OCI-LY7 (cell line): ENCODE data around the gene SH3PXD2A. TPM values are rescaled to one million over a fixed set of nuclear protein-coding genes. Genes with fewer than 3 reads are reported as not detected.

ENCODE experiments used
- BruUV-seq: library from RNA; stranded (reverse); fragments of 400-500 nt; replicated peaks from 2 replicates; lab custom pipeline; 2021; lab: Mats Ljungman, UMichigan
- CTCF ChIA-PET: fragments of 300-600 bp; sonication (Branson Sonifier 250); formaldehyde crosslinking; loops from one replicate; lab custom pipeline; 2022; ENCODE audit warnings: antibody characterized with exemption; ENCODE audit not compliant: unreplicated experiment; lab: Charles Lee
- POLR2A ChIA-PET: fragments of 300-600 bp; sonication (Branson Sonifier 250); formaldehyde crosslinking; loops from one replicate; lab custom pipeline; 2022; ENCODE audit warnings: antibody characterized with exemption; lab: Charles Lee
- DNase-seq: peaks from one replicate; pipeline ENCODE4 v3.0.0-alpha.2; 2015; ENCODE audit warnings: low spot score
- H2AFZ ChIP-seq: fragments of 200-600 bp; sonication (generic), shearing (Covaris generic); 2 replicates; pipeline ENCODE4 v1.6.1; 2014; ENCODE audit warnings: mild to moderate bottlenecking, antibody characterized with exemption, low read length, moderate library complexity
- H3K27ac ChIP-seq: fragments of 200-600 bp; sonication (generic); 2 replicates; pipeline ENCODE4 v1.5.1; 2014; ENCODE audit warnings: mixed run types, low read depth, mild to moderate bottlenecking, moderate library complexity, low read length, inconsistent platforms; ENCODE audit not compliant: poor library complexity, severe bottlenecking
- H3K36me3 ChIP-seq: fragments of 200-600 bp; sonication (generic); 2 replicates; pipeline ENCODE4 v1.6.1; 2014; ENCODE audit warnings: mild to moderate bottlenecking, antibody characterized with exemption, low read length, moderate library complexity, mixed read lengths; ENCODE audit not compliant: insufficient read depth
- H3K4me1 ChIP-seq: fragments of 200-600 bp; sonication (generic); 2 replicates; pipeline ENCODE4 v1.5.1; 2014; ENCODE audit warnings: mild to moderate bottlenecking, low read length; ENCODE audit not compliant: insufficient read depth, poor library complexity, severe bottlenecking
- H3K4me2 ChIP-seq: fragments of 200-600 bp; sonication (generic); 2 replicates; pipeline ENCODE4 v1.6.1; 2014; ENCODE audit warnings: mild to moderate bottlenecking, low read length
- H3K4me3 ChIP-seq: fragments of 200-600 bp; sonication (generic); 2 replicates; pipeline ENCODE4 v1.5.1; 2014; ENCODE audit warnings: mild to moderate bottlenecking, low read depth, low read length; ENCODE audit not compliant: poor library complexity, severe bottlenecking
- H3K79me2 ChIP-seq: fragments of 200-600 bp; sonication (generic); 2 replicates; pipeline ENCODE4 v1.6.1; 2016; ENCODE audit warnings: low read depth, mild to moderate bottlenecking, low read length, moderate library complexity, mixed read lengths; ENCODE audit not compliant: insufficient read depth
- H3K9me2 ChIP-seq: fragments of 200-600 bp; sonication (generic); 2 replicates; pipeline ENCODE4 v1.6.1; 2016; ENCODE audit warnings: mild to moderate bottlenecking, low read length, mixed read lengths; ENCODE audit not compliant: insufficient read depth
- H3K9me3 ChIP-seq: fragments of 200-600 bp; sonication (generic); 2 replicates; pipeline ENCODE4 v1.6.1; 2014; ENCODE audit warnings: mild to moderate bottlenecking, mixed run types, low read length, mixed read lengths
- H4K20me1 ChIP-seq: fragments of 200-600 bp; sonication (generic); 2 replicates; pipeline ENCODE4 v1.6.1; 2014; ENCODE audit warnings: mild to moderate bottlenecking, antibody characterized with exemption, low read length, moderate library complexity, mixed read lengths; ENCODE audit not compliant: insufficient read depth
- EZH2phosphoT487 ChIP-seq: fragments of 200-600 bp; sonication (generic); IDR thresholded peaks from 2 replicates; pipeline ENCODE4 v1.6.1; 2018; ENCODE audit warnings: low read depth, borderline replicate concordance, mild to moderate bottlenecking, mixed run types, antibody characterized with exemption, low read length, moderate library complexity, mixed read lengths
- intact Hi-C: fragments of 100-400 bp; cut with micrococcal nuclease; formaldehyde crosslinking; loops from one replicate; pipeline ENCODE4 v1.10.0; 2022; ENCODE audit not compliant: unreplicated experiment
- total RNA-seq, 2 experiments: library from RNA; depleted of rRNA in 1 of 2; stranded (reverse); fragments of >200 nt in 1 of 2; shearing (Covaris generic) in 1 of 2; gene quantifications; 2 replicates each; pipeline ENCODE4 v1.2.3, GENCODE V29; 2014 to 2022
- TF ChIP-seq, protein P1 (sequence below): fragments of 200-600 bp; sonication (generic); conservative IDR thresholded peaks from 2 replicates; pipeline ENCODE4 v1.5.1; 2014; ENCODE audit warnings: mild to moderate bottlenecking, antibody characterized with exemption, low read length, moderate library complexity, mixed read lengths

The SH3PXD2A gene
- total RNA-seq, 2 experiments from 2014 or later = 0.85 to 5.9 TPM

DNA sequence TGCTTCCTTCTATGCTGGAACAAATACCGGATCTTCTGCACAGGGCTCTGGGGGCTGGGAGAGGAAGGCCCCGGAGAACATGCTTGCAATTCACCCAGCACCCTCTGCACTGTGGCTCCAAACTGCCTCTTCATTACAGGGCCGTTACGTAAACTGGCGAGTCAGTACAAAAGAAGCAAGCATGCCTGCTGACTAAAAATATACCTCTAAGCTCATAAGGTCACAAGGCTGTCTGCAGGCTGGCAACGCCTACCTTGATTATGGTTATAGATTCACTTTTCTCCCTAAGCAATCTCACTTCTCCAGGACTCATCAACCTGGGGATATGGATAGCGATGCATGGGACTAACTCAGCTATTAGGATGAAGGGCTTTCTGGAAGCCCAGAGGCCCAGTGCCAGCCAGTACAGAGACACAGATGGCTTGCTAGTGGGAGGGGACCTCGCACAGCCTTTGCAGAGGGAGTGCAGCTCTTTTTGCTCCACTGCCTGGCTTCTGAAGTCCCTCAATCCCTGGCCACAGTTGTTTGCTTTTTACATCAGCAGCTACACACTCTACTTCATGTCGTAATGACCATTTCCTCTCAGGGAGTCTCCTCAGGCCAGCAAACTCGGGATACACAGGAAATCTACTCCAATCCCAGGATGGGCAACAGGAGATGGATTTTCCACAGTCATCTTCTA is 96.1 kb downstream of the SH3PXD2A start:
- H3K4me3 ChIP-seq = no peak overlapping the region
- peak overlapping the region; percentile 35 for H3K4me2 ChIP-seq
- TF ChIP-seq, protein P1, sequence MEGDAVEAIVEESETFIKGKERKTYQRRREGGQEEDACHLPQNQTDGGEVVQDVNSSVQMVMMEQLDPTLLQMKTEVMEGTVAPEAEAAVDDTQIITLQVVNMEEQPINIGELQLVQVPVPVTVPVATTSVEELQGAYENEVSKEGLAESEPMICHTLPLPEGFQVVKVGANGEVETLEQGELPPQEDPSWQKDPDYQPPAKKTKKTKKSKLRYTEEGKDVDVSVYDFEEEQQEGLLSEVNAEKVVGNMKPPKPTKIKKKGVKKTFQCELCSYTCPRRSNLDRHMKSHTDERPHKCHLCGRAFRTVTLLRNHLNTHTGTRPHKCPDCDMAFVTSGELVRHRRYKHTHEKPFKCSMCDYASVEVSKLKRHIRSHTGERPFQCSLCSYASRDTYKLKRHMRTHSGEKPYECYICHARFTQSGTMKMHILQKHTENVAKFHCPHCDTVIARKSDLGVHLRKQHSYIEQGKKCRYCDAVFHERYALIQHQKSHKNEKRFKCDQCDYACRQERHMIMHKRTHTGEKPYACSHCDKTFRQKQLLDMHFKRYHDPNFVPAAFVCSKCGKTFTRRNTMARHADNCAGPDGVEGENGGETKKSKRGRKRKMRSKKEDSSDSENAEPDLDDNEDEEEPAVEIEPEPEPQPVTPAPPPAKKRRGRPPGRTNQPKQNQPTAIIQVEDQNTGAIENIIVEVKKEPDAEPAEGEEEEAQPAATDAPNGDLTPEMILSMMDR = no peak
- TF ChIP-seq EZH2phosphoT487 = no peak
- peak; percentile 43 for DNase-seq
- H3K36me3 ChIP-seq = no peaks in the 10 kb centered on the region
- peak overlapping the region; percentile 82 for H2AFZ ChIP-seq
- H3K79me2 ChIP-seq = no peaks in the 10 kb centered on the region
- H4K20me1 ChIP-seq = no peaks in the 10 kb centered on the region
- no TSS peak for BruUV-seq
- intact Hi-C loops = no loop called here
- H3K9me3 ChIP-seq = no peaks in the 10 kb centered on the region
- no peaks in the 10 kb centered on the region for H3K9me2 ChIP-seq
- ChIA-PET CTCF (no interaction called here), POLR2A (no interaction called here)
- no peak overlapping the region for H3K27ac ChIP-seq
- peaks cover 29% of the 10 kb centered on the region for H3K4me1 ChIP-seq

DNA sequence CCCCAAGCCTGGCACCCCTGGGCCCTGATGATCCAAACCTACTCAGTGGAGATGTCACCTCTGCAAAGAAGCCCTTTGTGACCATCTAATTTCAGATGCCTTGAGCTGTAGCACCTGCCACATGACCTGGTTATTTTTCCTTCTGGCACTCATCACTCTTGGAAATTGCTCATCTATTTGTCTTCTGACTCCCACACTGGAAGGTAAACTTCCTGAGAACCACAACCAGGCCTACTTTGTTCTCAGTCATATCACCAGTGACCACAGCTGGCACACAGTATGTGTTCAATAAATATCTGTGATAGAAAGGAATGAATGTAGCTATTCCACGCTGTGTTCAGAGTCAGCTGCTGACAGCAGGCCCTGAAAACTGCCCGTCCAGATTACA is 97.1 kb downstream of the SH3PXD2A start:
- no peaks in the 10 kb centered on the region for H4K20me1 ChIP-seq
- H3K4me1 ChIP-seq = peaks cover 19% of the 10 kb centered on the region
- intact Hi-C loops = no loop called here
- no peak overlapping the region for H3K4me2 ChIP-seq
- H2AFZ ChIP-seq = peak overlapping the region; percentile 82
- H3K4me3 ChIP-seq = no peak overlapping the region
- CTCF ChIA-PET = no interaction called here
- DNase-seq = no peak
- no TSS peak for BruUV-seq
- no peaks in the 10 kb centered on the region for H3K9me3 ChIP-seq
- POLR2A ChIA-PET = no interaction called here
- H3K36me3 ChIP-seq = no peaks in the 10 kb centered on the region
- no peak for TF ChIP-seq EZH2phosphoT487
- TF ChIP-seq, protein P1 = no peak
- no peak overlapping the region for H3K27ac ChIP-seq
- H3K9me2 ChIP-seq = no peaks in the 10 kb centered on the region
- H3K79me2 ChIP-seq = no peaks in the 10 kb centered on the region

DNA sequence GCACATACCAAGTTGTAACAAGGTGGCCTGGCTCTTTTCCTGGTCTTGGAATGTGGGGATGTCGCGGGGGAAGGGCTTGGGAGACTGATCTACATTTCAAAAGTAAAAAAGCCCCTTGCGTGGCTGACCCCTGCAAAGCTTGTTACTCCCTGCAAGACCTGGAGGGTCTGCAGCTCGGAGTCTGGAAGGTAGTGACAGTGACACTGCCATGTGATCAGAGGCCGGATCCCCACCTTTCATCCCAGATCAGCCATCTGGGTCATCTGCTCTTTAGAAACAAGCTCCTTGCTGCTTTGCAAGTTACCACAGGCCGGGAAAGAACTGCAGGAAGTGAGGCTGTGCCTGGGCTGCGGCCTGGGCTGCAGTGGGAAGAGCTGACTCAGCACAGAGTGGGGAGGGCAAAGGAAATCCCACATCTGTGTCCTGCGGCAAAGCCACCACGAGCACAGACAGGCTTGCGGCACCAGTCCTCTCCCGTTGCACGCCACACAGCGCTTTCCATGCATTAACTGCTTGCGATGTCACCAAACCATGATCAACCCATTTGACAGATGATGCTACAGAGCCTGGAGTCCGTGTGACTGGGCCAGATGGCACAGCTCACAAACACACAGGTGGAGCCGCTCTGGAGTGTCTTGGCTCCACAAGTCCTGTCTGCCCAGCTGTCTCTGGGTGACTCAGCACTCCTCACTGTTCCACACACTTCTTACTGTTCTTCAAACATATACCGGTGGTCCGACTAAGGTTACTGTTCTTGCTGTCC is 97.7 kb downstream of the SH3PXD2A start:
- H3K9me2 ChIP-seq = no peaks in the 10 kb centered on the region
- no peak overlapping the region for H3K4me2 ChIP-seq
- ChIA-PET CTCF (no interaction called here), POLR2A (no interaction called here)
- H4K20me1 ChIP-seq = no peaks in the 10 kb centered on the region
- intact Hi-C loops = no loop called here
- H3K4me1 ChIP-seq = peaks cover 14% of the 10 kb centered on the region
- no TSS peak for BruUV-seq
- H3K9me3 ChIP-seq = peaks cover 2% of the 10 kb centered on the region
- DNase-seq = no peak
- no peak for TF ChIP-seq EZH2phosphoT487
- TF ChIP-seq, protein P1 = no peak
- peak overlapping the region; percentile 82; the same call in 1 of the 2 replicates for H2AFZ ChIP-seq
- H3K27ac ChIP-seq = no peak overlapping the region
- H3K79me2 ChIP-seq = no peaks in the 10 kb centered on the region
- no peak overlapping the region for H3K4me3 ChIP-seq
- H3K36me3 ChIP-seq = no peaks in the 10 kb centered on the region
